ENCODE data around the gene IL19. TPM values are rescaled to one million over a fixed set of nuclear protein-coding genes. Genes with fewer than 3 reads are reported as not detected.

IL19 gene
- not detected for total RNA-seq

GRCh38 chr1:206770531-206771337 lies at the start of gene IL19:
IL19 (plus strand) TSS chr1:206770773; CDS start chr1:206836663, 65,890 bp downstream.
- no peaks in the 10 kb centered on the region for H3K36me3 Mint-ChIP-seq (ENCODE audit: low read depth)
- H3K4me3 Mint-ChIP-seq: no peak within 1 kb of the TSS
- H3K9me3 Mint-ChIP-seq (ENCODE audit: low read depth): no peaks in the 10 kb centered on the region
- intact Hi-C loops (cut with DNase I, micrococcal nuclease): no loop called here
- H3K4me1 Mint-ChIP-seq: peaks cover 70% of the 10 kb centered on the region
- ATAC-seq (no peak), DNase-seq (no peak)
- POLR2A ChIA-PET: interaction anchor here (1.2 to 1.6 kb wide), 4 partner anchors 13 to 24 kb away, joined by 3 to 7 read pairs (median 4); no protein-coding TSS in a partner anchor
- peaks cover 19% of the 10 kb centered on the region for H3K27me3 Mint-ChIP-seq
- peak within 1 kb of the TSS; percentile 40 for H3K27ac Mint-ChIP-seq
- CTCF ChIA-PET: interaction anchor here (0.5 to 6.8 kb wide), 16 partner anchors 8 to 613 kb away, joined by 3 to 37 read pairs (median 4); partner anchors contain the start of gene DYRK3

GRCh38 chr1:206721454-206721853 lies 49.1 kb upstream of the IL19 start:
- no peaks in the 10 kb centered on the region for H3K9me3 Mint-ChIP-seq (ENCODE audit: low read depth)
- ChIA-PET CTCF (interaction anchor here (0.6 to 10.4 kb wide), 5 partner anchors 10 to 1163 kb away, joined by 3 to 175 read pairs (median 9); no protein-coding TSS in a partner anchor), POLR2A (no interaction called here)
- H3K27ac Mint-ChIP-seq: no peak overlapping the region
- no peaks in the 10 kb centered on the region for H3K27me3 Mint-ChIP-seq
- intact Hi-C loops (cut with DNase I, micrococcal nuclease): no loop called here
- ATAC-seq: no peak
- no peak overlapping the region for H3K4me3 Mint-ChIP-seq
- DNase-seq: no peak
- peaks cover 65% of the 10 kb centered on the region for H3K4me1 Mint-ChIP-seq
- no peaks in the 10 kb centered on the region for H3K36me3 Mint-ChIP-seq (ENCODE audit: low read depth)

GRCh38 chr1:206722751-206723461 lies 47.7 kb upstream of the IL19 start:
- no peak overlapping the region for H3K27ac Mint-ChIP-seq
- ChIA-PET POLR2A (interaction anchor here (0.6 kb wide), 1 partner anchor 43 kb away, joined by 4 read pairs; no protein-coding TSS in a partner anchor), CTCF (interaction anchor here (0.6 to 10.4 kb wide), 14 partner anchors 12 to 210 kb away, joined by 3 to 175 read pairs (median 4); no protein-coding TSS in a partner anchor)
- no peak overlapping the region for H3K4me3 Mint-ChIP-seq
- no peaks in the 10 kb centered on the region for H3K9me3 Mint-ChIP-seq (ENCODE audit: low read depth)
- no peaks in the 10 kb centered on the region for H3K36me3 Mint-ChIP-seq (ENCODE audit: low read depth)
- H3K27me3 Mint-ChIP-seq: no peaks in the 10 kb centered on the region
- DNase-seq (no peak), ATAC-seq (no peak)
- H3K4me1 Mint-ChIP-seq: peaks cover 59% of the 10 kb centered on the region
- intact Hi-C loops (cut with DNase I, micrococcal nuclease): no loop called here

- DNase-seq (no peak), ATAC-seq (no peak)
- ChIA-PET POLR2A (interaction anchor here (0.6 kb wide), 1 partner anchor 43 kb away, joined by 4 read pairs; no protein-coding TSS in a partner anchor), CTCF (interaction anchor here (0.6 to 10.4 kb wide), 12 partner anchors 12 to 209 kb away, joined by 3 to 175 read pairs (median 4); no protein-coding TSS in a partner anchor)
- Mint-ChIP-seq H3K4me3 (no peak overlapping the region), H3K36me3 (ENCODE audit: low read depth) (no peaks in the 10 kb centered on the region), H3K4me1 (peaks cover 58% of the 10 kb centered on the region), H3K27ac (no peak overlapping the region), H3K27me3 (no peaks in the 10 kb centered on the region), H3K9me3 (ENCODE audit: low read depth) (no peaks in the 10 kb centered on the region)
- intact Hi-C loops (cut with DNase I, micrococcal nuclease): no loop called here
These were observed 47.1 kb upstream of the IL19 start for GRCh38 chr1:206723462-206723804.

- no peak for ATAC-seq
- Mint-ChIP-seq H3K36me3 (ENCODE audit: low read depth) (no peaks in the 10 kb centered on the region), H3K4me1 (peaks cover 53% of the 10 kb centered on the region), H3K27ac (peak overlapping the region; percentile 48), H3K9me3 (ENCODE audit: low read depth) (no peaks in the 10 kb centered on the region), H3K27me3 (no peaks in the 10 kb centered on the region), H3K4me3 (no peak overlapping the region)
- DNase-seq: no peak
- intact Hi-C loops (cut with DNase I, micrococcal nuclease): loop anchor here in 1 of 2 experiments (2.0 kb wide), 1 partner anchor 259 kb away; no protein-coding TSS in a partner anchor
- POLR2A ChIA-PET: no interaction called here
- CTCF ChIA-PET: interaction anchor here (0.7 to 10.4 kb wide), 16 partner anchors 11 to 258 kb away, joined by 3 to 175 read pairs (median 10); partner anchors contain the start of gene FCMR
These were observed 46.6 kb upstream of the IL19 start for GRCh38 chr1:206723805-206724472.

- ChIA-PET CTCF (interaction anchor here (0.5 to 10.4 kb wide), 52 partner anchors 10 to 824 kb away, joined by 3 to 175 read pairs (median 6); partner anchors contain the start of genes DYRK3 and FCMR), POLR2A (no interaction called here)
- ATAC-seq (peak; percentile 72), DNase-seq (peak; percentile 85)
- Mint-ChIP-seq H3K4me3 (no peak overlapping the region), H3K36me3 (ENCODE audit: low read depth) (peaks cover 12% of the 10 kb centered on the region), H3K9me3 (ENCODE audit: low read depth) (no peaks in the 10 kb centered on the region), H3K27me3 (no peaks in the 10 kb centered on the region), H3K4me1 (peaks cover 49% of the 10 kb centered on the region), H3K27ac (peak overlapping the region; percentile 29)
- intact Hi-C loops (cut with DNase I, micrococcal nuclease): loop anchor here (2.0 to 5.0 kb wide), 3 partner anchors 38 to 257 kb away; no protein-coding TSS in a partner anchor
These were observed 45.2 kb upstream of the IL19 start for GRCh38 chr1:206725109-206725963.

GRCh38 chr1:206727981-206728696 lies 42.4 kb upstream of the IL19 start:
- H3K4me1 Mint-ChIP-seq: peaks cover 38% of the 10 kb centered on the region
- no peak for ATAC-seq
- H3K27ac Mint-ChIP-seq: no peak overlapping the region
- peaks cover 22% of the 10 kb centered on the region for H3K36me3 Mint-ChIP-seq (ENCODE audit: low read depth)
- no peak overlapping the region for H3K4me3 Mint-ChIP-seq
- H3K9me3 Mint-ChIP-seq (ENCODE audit: low read depth): no peaks in the 10 kb centered on the region
- CTCF ChIA-PET: interaction anchor here (0.7 to 10.4 kb wide), 7 partner anchors 17 to 185 kb away, joined by 3 to 175 read pairs (median 5); no protein-coding TSS in a partner anchor
- POLR2A ChIA-PET: no interaction called here
- no peak for DNase-seq
- intact Hi-C loops (cut with DNase I, micrococcal nuclease): loop anchor here in 1 of 2 experiments (5.0 kb wide), 2 partner anchors 41 to 254 kb away; no protein-coding TSS in a partner anchor
- H3K27me3 Mint-ChIP-seq: no peaks in the 10 kb centered on the region

- DNase-seq: no peak
- Mint-ChIP-seq H3K36me3 (ENCODE audit: low read depth) (peaks cover 24% of the 10 kb centered on the region), H3K27ac (no peak overlapping the region), H3K9me3 (ENCODE audit: low read depth) (no peaks in the 10 kb centered on the region), H3K27me3 (no peaks in the 10 kb centered on the region), H3K4me1 (peaks cover 38% of the 10 kb centered on the region), H3K4me3 (no peak overlapping the region)
- POLR2A ChIA-PET: no interaction called here
- CTCF ChIA-PET: interaction anchor here (4.7 to 10.4 kb wide), 2 partner anchors 17 to 184 kb away, joined by 63 to 175 read pairs; no protein-coding TSS in a partner anchor
- no peak for ATAC-seq
- intact Hi-C loops (cut with DNase I, micrococcal nuclease): loop anchor here in 1 of 2 experiments (5.0 kb wide), 2 partner anchors 41 to 254 kb away; no protein-coding TSS in a partner anchor
These were observed 41.9 kb upstream of the IL19 start for GRCh38 chr1:206728697-206728987.

- POLR2A ChIA-PET: no interaction called here
- intact Hi-C loops (cut with DNase I, micrococcal nuclease): loop anchor here in 1 of 2 experiments (5.0 kb wide), 2 partner anchors 42 to 253 kb away; no protein-coding TSS in a partner anchor
- no peak for ATAC-seq
- H3K36me3 Mint-ChIP-seq (ENCODE audit: low read depth): peaks cover 24% of the 10 kb centered on the region
- no peak for DNase-seq
- peaks cover 34% of the 10 kb centered on the region for H3K4me1 Mint-ChIP-seq
- CTCF ChIA-PET: interaction anchor here (1.0 to 2.2 kb wide), 2 partner anchors 9 to 80 kb away, joined by 3 to 12 read pairs; no protein-coding TSS in a partner anchor
- H3K4me3 Mint-ChIP-seq: no peak overlapping the region
- H3K27me3 Mint-ChIP-seq: no peaks in the 10 kb centered on the region
- H3K27ac Mint-ChIP-seq: no peak overlapping the region
- no peaks in the 10 kb centered on the region for H3K9me3 Mint-ChIP-seq (ENCODE audit: low read depth)
These were observed 41.5 kb upstream of the IL19 start for GRCh38 chr1:206729050-206729449.

All from activated CD4-positive, alpha-beta T cell treated with anti-CD3 and anti-CD28 coated beads for 36 hours (primary cell).